GM23338 (cell line): Measurements from ENCODE around the gene FNIP2.

Experiments
- CREB1 ChIP-seq: fragments of 250-450 bp; sonication (Bioruptor Pico); IDR thresholded peaks from 2 replicates; pipeline ENCODE4 v1.5.0; 2020; ENCODE audit warnings: low read depth, mild to moderate bottlenecking, moderate library complexity
- EZH2 ChIP-seq: fragments of 200-600 bp; sonication (generic); IDR thresholded peaks from one replicate; pipeline ENCODE4 v1.8.0; 2017; ENCODE audit warnings: antibody characterized with exemption, mild to moderate bottlenecking, low read depth; ENCODE audit not compliant: unreplicated experiment
- EZH2phosphoT487 ChIP-seq: fragments of 200-600 bp; sonication (generic); IDR thresholded peaks from one replicate; pipeline ENCODE4 v1.8.1; 2018; ENCODE audit warnings: antibody characterized with exemption; ENCODE audit not compliant: unreplicated experiment
- JUNB ChIP-seq: IDR thresholded peaks from one replicate; pipeline ENCODE4 v1.6.1; 2016; ENCODE audit warnings: antibody characterized with exemption; ENCODE audit not compliant: unreplicated experiment
- NANOG ChIP-seq: IDR thresholded peaks from 2 replicates; pipeline ENCODE4 v1.6.1; 2016; ENCODE audit warnings: antibody characterized with exemption, borderline replicate concordance
- POLR2AphosphoS5 ChIP-seq: IDR thresholded peaks from 2 replicates; pipeline ENCODE4 v1.6.1; 2016; ENCODE audit warnings: antibody characterized with exemption, low read depth
- STAT1 ChIP-seq: IDR thresholded peaks from one replicate; pipeline ENCODE4 v1.6.1; 2016; ENCODE audit warnings: antibody characterized with exemption; ENCODE audit not compliant: unreplicated experiment
- ZNF114 ChIP-seq: fragments of 250-450 bp; sonication (Bioruptor Pico); IDR thresholded peaks from 2 replicates; pipeline ENCODE4 v1.5.0; 2020; ENCODE audit warnings: mild to moderate bottlenecking, moderate library complexity
- ZNF331 ChIP-seq: fragments of 250-450 bp; sonication (Bioruptor Pico); IDR thresholded peaks from 2 replicates; pipeline ENCODE4 v1.5.0; 2020; ENCODE audit warnings: low read depth, mild to moderate bottlenecking, moderate library complexity
- TF ChIP-seq, protein P1 (sequence below), 2 experiments: fragments of 200-600 bp in 1 of 2; sonication (generic) in 1 of 2; conservative IDR thresholded peaks; 2 replicates each; pipeline versions ENCODE4 v1.5.1 to v1.6.1; 2016 to 2017; ENCODE audit warnings: antibody characterized with exemption in 2 of 2, low read depth in 2 of 2, mild to moderate bottlenecking in 2 of 2, moderate library complexity in 1 of 2
- TF ChIP-seq, protein P2 (sequence below): IDR thresholded peaks from one replicate; pipeline ENCODE4 v1.6.1; 2018; ENCODE audit warnings: antibody characterized with exemption; ENCODE audit not compliant: unreplicated experiment
- TF ChIP-seq, protein P3 (sequence below): IDR thresholded peaks from 2 replicates; pipeline ENCODE4 v1.6.1; 2016; ENCODE audit warnings: antibody characterized with exemption

DNA sequence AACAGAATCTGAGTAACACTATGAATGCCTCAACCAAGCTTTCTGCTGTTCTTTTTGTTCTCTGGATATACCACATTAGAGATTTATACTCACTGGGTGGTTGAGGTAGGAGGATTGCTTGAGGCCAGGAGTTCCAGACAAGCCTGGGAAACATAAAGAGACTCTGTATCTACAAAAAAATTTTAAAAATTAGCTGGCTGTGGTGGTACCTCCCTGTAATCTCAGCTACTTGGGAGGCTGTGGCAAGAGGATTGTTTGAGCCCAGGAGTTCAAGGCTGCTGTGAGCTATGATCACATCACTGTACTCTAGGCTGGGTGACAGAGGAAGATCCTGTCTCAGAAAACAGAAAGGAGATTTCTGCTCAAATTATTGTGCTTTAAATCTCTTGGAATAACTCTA, 172.5 kb downstream of the FNIP2 start:
- TF ChIP-seq, protein P1, sequence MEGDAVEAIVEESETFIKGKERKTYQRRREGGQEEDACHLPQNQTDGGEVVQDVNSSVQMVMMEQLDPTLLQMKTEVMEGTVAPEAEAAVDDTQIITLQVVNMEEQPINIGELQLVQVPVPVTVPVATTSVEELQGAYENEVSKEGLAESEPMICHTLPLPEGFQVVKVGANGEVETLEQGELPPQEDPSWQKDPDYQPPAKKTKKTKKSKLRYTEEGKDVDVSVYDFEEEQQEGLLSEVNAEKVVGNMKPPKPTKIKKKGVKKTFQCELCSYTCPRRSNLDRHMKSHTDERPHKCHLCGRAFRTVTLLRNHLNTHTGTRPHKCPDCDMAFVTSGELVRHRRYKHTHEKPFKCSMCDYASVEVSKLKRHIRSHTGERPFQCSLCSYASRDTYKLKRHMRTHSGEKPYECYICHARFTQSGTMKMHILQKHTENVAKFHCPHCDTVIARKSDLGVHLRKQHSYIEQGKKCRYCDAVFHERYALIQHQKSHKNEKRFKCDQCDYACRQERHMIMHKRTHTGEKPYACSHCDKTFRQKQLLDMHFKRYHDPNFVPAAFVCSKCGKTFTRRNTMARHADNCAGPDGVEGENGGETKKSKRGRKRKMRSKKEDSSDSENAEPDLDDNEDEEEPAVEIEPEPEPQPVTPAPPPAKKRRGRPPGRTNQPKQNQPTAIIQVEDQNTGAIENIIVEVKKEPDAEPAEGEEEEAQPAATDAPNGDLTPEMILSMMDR (conservative IDR thresholded peaks at IDR 0.05; ENCODE audit: low read depth in 2 of 2), result no peak
- TF ChIP-seq, protein P2, sequence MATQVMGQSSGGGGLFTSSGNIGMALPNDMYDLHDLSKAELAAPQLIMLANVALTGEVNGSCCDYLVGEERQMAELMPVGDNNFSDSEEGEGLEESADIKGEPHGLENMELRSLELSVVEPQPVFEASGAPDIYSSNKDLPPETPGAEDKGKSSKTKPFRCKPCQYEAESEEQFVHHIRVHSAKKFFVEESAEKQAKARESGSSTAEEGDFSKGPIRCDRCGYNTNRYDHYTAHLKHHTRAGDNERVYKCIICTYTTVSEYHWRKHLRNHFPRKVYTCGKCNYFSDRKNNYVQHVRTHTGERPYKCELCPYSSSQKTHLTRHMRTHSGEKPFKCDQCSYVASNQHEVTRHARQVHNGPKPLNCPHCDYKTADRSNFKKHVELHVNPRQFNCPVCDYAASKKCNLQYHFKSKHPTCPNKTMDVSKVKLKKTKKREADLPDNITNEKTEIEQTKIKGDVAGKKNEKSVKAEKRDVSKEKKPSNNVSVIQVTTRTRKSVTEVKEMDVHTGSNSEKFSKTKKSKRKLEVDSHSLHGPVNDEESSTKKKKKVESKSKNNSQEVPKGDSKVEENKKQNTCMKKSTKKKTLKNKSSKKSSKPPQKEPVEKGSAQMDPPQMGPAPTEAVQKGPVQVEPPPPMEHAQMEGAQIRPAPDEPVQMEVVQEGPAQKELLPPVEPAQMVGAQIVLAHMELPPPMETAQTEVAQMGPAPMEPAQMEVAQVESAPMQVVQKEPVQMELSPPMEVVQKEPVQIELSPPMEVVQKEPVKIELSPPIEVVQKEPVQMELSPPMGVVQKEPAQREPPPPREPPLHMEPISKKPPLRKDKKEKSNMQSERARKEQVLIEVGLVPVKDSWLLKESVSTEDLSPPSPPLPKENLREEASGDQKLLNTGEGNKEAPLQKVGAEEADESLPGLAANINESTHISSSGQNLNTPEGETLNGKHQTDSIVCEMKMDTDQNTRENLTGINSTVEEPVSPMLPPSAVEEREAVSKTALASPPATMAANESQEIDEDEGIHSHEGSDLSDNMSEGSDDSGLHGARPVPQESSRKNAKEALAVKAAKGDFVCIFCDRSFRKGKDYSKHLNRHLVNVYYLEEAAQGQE, result no peak
- TF ChIP-seq JUNB (no peak), POLR2AphosphoS5 (no peak), ZNF114 (no peak), EZH2phosphoT487 (no peak), EZH2 (no peak), STAT1 (no peak), CREB1 (no peak), NANOG (no peak), ZNF331 (CRISPR knock-in tag) (no peak)
- TF ChIP-seq, protein P3, sequence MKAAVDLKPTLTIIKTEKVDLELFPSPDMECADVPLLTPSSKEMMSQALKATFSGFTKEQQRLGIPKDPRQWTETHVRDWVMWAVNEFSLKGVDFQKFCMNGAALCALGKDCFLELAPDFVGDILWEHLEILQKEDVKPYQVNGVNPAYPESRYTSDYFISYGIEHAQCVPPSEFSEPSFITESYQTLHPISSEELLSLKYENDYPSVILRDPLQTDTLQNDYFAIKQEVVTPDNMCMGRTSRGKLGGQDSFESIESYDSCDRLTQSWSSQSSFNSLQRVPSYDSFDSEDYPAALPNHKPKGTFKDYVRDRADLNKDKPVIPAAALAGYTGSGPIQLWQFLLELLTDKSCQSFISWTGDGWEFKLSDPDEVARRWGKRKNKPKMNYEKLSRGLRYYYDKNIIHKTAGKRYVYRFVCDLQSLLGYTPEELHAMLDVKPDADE, result no peak
